ENCODE results near the gene CCL19.

GRCh38 chr9:34648673-34649072 is 42.4 kb downstream of the CCL19 start:
- TF ChIP-seq, protein P1, sequence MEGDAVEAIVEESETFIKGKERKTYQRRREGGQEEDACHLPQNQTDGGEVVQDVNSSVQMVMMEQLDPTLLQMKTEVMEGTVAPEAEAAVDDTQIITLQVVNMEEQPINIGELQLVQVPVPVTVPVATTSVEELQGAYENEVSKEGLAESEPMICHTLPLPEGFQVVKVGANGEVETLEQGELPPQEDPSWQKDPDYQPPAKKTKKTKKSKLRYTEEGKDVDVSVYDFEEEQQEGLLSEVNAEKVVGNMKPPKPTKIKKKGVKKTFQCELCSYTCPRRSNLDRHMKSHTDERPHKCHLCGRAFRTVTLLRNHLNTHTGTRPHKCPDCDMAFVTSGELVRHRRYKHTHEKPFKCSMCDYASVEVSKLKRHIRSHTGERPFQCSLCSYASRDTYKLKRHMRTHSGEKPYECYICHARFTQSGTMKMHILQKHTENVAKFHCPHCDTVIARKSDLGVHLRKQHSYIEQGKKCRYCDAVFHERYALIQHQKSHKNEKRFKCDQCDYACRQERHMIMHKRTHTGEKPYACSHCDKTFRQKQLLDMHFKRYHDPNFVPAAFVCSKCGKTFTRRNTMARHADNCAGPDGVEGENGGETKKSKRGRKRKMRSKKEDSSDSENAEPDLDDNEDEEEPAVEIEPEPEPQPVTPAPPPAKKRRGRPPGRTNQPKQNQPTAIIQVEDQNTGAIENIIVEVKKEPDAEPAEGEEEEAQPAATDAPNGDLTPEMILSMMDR (conservative IDR thresholded peaks at IDR 0.05; ENCODE audit: low read depth, low read length): no peak
- no peak for TF ChIP-seq EZH2 (IDR thresholded peaks at IDR 0.05; ENCODE audit: borderline replicate concordance, low read depth, low read length, poor library complexity, severe bottlenecking)

Measured in A673 (cell line).